ENCODE measurements around the gene STK24. TPM values are rescaled to one million over a fixed set of nuclear protein-coding genes. Genes with fewer than 3 reads are reported as not detected.
A peak's percentile ranks its signal among the peaks of the same experiment; 100 is the strongest.
"Not testable (repeated sequence)": the region's sequence is repeated elsewhere in the genome, so short reads cannot be mapped to it uniquely, and the experiment has no call there.

The STK24 gene
- total RNA-seq, 1 donor from 2014 or later, result 94.6 TPM

GRCh38 chr13:98595134-98595533, 18.2 kb upstream of the STK24 start:
- Histone ChIP-seq H3K4me3 (no peak overlapping the region), H3K36me3 (no peaks in the 10 kb centered on the region), H3K9me3 (no peaks in the 10 kb centered on the region), H3K27me3 (no peaks in the 10 kb centered on the region), H3K27ac (no peak overlapping the region), H3K4me1 (no peaks in the 10 kb centered on the region)
- TF ChIP-seq CTCF (IDR thresholded peaks at IDR 0.05), result no peak
- ATAC-seq, result peak; percentile 52
- intact Hi-C loops (cut with DNase I), result no loop called here
- no peak for DNase-seq

- H3K27ac ChIP-seq, result no peak overlapping the region
- no peak overlapping the region for H3K4me3 ChIP-seq
- intact Hi-C loops (cut with DNase I), result no loop called here
- no peaks in the 10 kb centered on the region for H3K36me3 ChIP-seq
- ATAC-seq (no peak), DNase-seq (no peak)
- TF ChIP-seq CTCF (IDR thresholded peaks at IDR 0.05), result no peak
- no peaks in the 10 kb centered on the region for H3K27me3 ChIP-seq
- H3K4me1 ChIP-seq, result no peaks in the 10 kb centered on the region
- no peaks in the 10 kb centered on the region for H3K9me3 ChIP-seq
Measured at GRCh38 chr13:98592362-98592732, 15.4 kb upstream of the STK24 start.

GRCh38 chr13:98591721-98592361, 14.9 kb upstream of the STK24 start:
- Histone ChIP-seq H3K9me3 (no peaks in the 10 kb centered on the region), H3K27me3 (no peaks in the 10 kb centered on the region), H3K27ac (no peak overlapping the region), H3K36me3 (no peaks in the 10 kb centered on the region), H3K4me1 (no peaks in the 10 kb centered on the region), H3K4me3 (no peak overlapping the region)
- intact Hi-C loops (cut with DNase I), result no loop called here
- DNase-seq (no peak), ATAC-seq (no peak)
- no peak for TF ChIP-seq CTCF (IDR thresholded peaks at IDR 0.05)

GRCh38 chr13:98590471-98590870, 13.6 kb upstream of the STK24 start:
- ATAC-seq; H3K36me3 ChIP-seq; H3K4me3 ChIP-seq; H3K27me3 ChIP-seq; H3K9me3 ChIP-seq; H3K27ac ChIP-seq; intact Hi-C loops (cut with DNase I); DNase-seq; H3K4me1 ChIP-seq: not testable (repeated sequence)

- ATAC-seq; H3K4me1 ChIP-seq; H3K9me3 ChIP-seq; intact Hi-C loops (cut with DNase I); H3K4me3 ChIP-seq; H3K27me3 ChIP-seq; H3K27ac ChIP-seq; DNase-seq; H3K36me3 ChIP-seq: not testable (repeated sequence)
Measured at GRCh38 chr13:98589516-98589915, 12.6 kb upstream of the STK24 start.

GRCh38 chr13:98586400-98587345, 9.8 kb upstream of the STK24 start:
- Histone ChIP-seq H3K4me1 (no peaks in the 10 kb centered on the region), H3K36me3 (no peaks in the 10 kb centered on the region), H3K27ac (no peak overlapping the region), H3K9me3 (no peaks in the 10 kb centered on the region), H3K27me3 (no peaks in the 10 kb centered on the region), H3K4me3 (no peak overlapping the region)
- ATAC-seq (no peak), DNase-seq (no peak)
- no peak for TF ChIP-seq CTCF (IDR thresholded peaks at IDR 0.05)
- intact Hi-C loops (cut with DNase I), result no loop called here

Data from upper lobe of right lung (tissue), 1 donor.